Activated CD4-positive, alpha-beta T cell treated with anti-CD3 and anti-CD28 coated beads for 4 hours (primary cell): ENCODE measurements around the gene CLEC3B.

Source experiments
- DNase-seq, 2 donors: peaks; one replicate each; pipeline ENCODE4 v3.0.0-alpha.2; 2020

CLEC3B gene

GRCh38 chr3:45003859-45004258 is 22.2 kb upstream of the CLEC3B start:
- DNase-seq = no peak

DNA sequence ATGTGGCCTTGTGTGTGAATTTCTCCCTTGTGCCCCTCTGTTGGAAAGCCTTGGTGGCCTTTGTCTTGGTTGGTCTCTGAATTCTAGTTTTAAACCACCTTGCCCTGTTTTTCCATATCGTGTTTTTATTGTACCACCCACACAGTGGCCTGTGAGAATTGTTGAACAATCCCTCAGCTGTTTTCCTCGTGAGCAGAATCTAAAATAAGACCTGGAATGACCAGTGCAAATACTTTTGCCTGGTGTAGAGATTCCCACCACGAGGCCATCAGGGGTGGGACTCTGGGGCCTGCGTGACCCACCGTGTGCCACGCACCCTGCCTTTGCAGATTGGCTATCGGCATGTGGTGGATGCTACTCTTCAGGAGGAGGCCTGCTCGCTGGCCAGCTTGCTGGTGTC is 19.0 kb upstream of the CLEC3B start:
- DNase-seq = no peak

DNA sequence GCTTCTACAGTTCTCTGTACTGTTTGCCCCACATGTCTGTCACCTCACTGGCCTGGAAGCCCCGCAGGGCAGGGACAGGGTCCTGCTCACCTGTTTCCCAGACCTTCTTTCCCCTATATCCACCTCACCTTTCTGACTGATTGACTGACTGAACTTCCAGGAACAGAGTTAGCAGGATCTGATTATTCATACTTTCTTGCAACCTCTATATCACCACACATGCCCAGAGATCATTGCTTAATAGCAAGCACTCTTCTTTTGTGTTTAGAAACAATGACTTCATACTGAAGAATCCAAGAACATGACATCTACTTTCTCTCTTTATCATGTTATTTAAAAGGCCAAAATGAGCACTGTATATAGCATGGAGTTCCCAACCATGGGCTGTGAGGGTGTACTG is 18.0 kb upstream of the CLEC3B start:
- no peak for DNase-seq

DNA sequence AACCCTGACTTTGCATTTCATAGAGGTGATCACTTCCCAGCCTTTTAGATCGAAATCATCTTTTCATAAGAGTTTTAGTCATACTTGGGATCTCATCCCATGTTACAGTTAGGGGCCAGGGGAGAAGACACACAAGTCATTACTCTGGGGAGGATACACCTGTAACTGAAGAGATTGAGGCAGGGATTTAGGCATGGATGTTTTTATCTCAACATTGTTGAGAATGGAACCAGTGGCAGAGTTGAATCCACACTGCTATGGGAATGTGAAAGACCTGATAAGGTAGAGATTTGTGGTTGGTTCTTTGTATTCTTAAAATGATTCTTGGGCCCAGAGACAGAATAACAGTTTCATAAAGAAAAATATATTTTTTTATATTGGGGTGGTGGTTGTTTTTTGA is 16.2 kb upstream of the CLEC3B start:
- DNase-seq = no peak

DNA sequence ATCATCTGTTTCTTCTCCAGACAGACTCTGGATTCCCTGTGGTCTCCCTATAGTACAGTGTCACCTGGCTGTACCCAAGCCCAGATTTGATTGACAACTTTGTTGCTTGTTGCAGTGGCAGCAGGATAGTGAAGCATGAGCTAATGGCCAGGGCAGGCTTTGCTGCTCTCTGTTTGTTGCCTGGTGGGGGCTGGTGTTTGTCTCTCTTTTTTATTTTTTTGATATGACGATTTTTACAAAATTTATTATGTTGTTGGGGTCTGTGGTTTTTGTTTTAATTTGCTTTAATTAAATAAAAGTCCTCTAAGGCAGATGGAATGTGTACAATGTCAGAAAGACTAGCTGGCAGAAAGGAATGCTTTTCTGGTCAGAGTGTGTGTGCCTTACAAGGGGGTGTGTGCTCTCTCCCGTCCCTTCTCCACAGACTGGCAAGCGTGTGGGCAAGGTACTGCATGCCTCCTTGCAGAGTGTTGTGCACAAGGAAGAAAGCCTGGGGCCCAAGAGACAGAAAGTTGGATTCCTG is 15.2 kb upstream of the CLEC3B start:
- no peak for DNase-seq

DNA sequence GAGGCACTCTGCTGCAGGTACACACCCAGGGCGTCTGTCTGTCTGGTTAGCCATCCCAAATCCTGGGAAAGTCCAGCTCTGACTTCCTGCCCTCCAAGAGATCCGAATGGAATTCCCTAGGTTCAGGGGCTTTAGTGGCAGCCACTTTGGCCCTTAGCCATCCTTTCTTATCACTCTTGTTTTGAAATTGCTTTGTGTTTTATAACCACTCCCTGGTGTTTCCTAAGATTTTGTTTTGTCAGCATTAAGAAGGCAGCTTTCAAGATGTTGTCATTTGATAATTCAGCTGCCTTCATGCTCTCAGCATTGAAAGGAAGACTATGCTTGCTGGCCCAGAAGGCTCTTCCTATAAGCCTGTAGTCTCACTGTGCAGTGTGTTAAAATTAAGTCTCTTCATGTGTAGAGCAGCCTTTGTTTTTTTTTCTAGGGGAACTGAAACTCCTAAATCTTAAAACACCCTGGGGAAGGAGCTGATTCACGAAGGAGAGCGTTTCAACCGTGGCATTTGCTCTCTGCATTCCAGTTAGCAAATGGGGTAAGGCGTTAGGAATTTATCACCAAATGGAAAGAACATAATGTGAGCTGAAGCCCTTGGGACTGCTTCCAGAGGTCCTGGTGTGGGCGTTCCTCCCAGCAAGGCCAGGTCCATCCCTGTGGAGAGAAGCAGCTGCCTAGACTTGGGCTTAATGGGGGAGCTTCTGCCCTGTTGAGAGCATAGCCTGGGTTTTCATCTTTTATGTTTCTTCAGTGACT is 14.2 kb upstream of the CLEC3B start:
- no peak for DNase-seq

DNA sequence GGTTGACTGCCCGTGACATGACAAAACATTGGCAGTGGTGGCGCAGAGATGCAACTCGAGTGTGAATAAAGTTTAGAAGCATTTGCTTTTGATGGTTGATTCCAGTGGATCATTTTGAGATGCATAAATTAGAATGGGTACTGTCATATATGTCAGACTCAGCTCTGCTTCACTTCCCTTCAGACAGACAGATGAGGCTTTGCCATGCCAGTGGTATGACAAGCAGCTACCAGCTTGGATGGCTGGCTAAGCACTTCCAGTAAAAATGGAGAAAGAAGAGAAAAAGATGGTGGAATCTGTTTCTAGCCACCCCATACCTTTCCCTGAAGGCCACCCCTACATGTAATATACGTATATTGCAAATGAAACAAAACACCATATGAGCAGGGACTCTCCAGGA is 13.5 kb upstream of the CLEC3B start:
- DNase-seq = no peak

DNA sequence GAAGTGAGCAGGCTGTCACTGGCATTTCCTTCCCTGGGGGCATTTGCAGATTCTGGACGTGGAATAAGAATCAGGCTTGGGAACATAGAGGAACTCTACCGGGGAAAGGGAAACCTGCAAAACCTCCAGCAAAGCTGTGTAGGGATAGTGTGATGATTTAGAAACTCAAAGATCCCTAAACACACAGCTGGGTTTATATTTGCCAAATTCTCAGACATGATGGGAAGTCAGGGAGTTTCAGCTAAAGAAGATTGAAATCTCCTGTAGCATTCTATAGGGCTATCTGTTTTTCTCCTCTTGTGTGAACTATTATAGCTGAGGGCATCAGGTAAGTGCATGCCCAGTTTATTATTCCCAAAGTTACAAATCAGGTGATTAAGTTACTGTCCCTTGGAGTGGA is 9.2 kb upstream of the CLEC3B start:
- no peak for DNase-seq

DNA sequence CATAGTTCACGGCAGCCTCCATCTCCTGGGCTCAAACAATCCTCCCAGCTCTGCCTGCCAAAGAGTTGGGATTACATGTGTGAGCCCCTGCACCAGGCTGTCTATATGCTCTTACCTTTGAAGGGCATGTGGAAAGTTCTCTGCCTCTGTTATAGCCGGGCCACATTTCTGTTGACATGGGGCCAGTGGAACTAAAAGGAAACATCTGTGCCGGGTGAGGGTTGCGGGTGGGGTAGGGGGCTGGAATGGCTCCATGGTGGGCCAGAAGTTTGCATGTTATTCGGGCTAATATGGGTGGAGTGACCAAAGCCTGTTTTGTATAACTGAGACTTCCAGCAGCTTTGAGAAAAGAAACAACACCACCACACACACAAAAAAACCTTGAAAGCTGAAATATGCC is 8.3 kb upstream of the CLEC3B start:
- DNase-seq = no peak

DNA sequence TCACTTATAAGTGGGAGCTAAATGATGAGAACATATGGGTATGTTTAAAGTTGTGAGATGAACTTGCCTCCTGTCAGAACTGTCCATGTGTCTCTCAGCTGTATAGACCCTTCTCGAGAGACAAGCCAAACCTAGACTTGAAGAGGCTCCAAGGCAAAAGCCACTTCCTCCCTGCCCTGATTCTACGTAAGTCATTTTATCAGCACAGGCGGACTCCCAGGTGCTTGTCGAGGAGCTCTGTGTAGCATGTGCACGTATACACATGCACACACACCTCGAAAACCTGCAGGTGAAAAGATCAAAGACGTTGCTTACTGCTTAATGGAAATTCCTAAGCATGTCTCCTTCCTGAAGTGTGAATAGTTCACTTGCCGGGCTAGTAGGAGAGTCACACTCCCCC is 5.6 kb upstream of the CLEC3B start:
- peak in 1 of 2 donors; percentile 13 for DNase-seq

GRCh38 chr3:45021524-45022297 is 4.4 kb upstream of the CLEC3B start:
- DNase-seq = no peak

- no peak for DNase-seq
Measured at GRCh38 chr3:45023675-45024074, 2.4 kb upstream of the CLEC3B start.

- no peak for DNase-seq
Measured at GRCh38 chr3:45024542-45025255, 1.4 kb upstream of the CLEC3B start.

GRCh38 chr3:45026957-45027356 is 854 bp downstream of the CLEC3B start:
- no peak for DNase-seq

DNA sequence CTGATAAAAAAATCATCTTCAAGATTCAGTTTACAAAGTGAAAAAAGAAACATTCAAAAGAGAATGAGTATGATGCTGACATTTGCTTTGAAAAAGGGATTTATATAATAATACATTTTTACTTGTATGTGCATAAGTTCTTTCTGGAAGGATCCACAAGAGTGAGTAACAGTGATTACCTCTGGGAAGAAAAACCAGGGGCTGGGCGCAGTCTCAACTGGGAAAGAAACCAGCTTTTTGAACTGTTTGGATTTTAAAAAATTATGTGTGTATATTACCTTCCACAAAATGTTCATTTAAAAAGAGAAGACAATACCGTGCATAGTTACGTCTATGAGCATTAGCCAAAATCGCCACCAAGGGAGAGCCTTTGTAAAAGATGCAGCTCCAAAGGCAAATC is 1.3 kb downstream of the CLEC3B start:
- DNase-seq = no peak

- no peak for DNase-seq
Measured at GRCh38 chr3:45029216-45029615, 3.1 kb downstream of the CLEC3B start.

- no peak for DNase-seq
Measured at GRCh38 chr3:45029661-45030060, 3.6 kb downstream of the CLEC3B start.

DNA sequence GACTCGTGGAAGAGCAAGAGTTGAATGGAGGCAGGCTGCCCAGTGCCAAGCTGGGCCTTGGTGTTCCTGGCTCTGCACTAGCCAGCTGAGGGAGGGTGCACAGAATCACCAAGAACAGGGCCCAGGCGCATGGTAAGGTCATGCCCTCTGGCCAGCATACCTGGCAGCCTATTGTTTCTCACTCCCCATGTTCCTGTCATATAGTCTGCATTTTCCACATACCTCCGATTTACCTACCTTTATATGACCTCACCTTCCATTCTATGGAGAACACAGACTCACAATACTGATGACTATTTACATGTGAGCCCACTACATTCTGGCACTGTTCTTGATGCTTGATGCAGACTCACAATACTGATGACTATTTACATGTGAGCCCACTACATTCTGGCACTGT is 5.4 kb downstream of the CLEC3B start:
- DNase-seq = no peak

- DNase-seq = no peak
Measured at GRCh38 chr3:45032113-45032512, 6.0 kb downstream of the CLEC3B start.

DNA sequence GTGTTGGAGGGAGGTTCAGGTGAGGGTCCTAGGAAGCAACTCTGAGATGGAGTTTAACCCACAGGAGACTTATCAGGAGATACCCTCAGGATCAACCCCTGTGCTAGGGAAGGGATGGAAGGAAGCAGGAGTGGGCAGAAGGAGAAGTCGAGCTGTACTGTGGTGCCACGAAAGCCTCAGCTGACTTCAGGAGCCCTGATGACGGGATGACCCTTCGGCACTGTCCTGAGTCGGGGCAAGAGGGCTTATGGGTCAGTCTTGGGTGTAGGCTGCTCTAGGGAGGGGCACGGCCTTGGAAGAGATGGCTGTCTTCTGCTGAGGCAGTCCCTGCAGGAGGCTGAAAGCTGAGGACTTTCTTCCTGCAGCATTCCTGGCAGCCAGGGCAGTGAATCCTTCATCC is 7.7 kb downstream of the CLEC3B start:
- DNase-seq = no peak

GRCh38 chr3:45034612-45035252 is 8.6 kb downstream of the CLEC3B start:
- DNase-seq = peak; percentile 6 to 16

- DNase-seq = peak; percentile 18 to 19
Measured at GRCh38 chr3:45035441-45036301, 9.6 kb downstream of the CLEC3B start.
